ENCODE data around the gene EMSY.

The EMSY gene

DNA sequence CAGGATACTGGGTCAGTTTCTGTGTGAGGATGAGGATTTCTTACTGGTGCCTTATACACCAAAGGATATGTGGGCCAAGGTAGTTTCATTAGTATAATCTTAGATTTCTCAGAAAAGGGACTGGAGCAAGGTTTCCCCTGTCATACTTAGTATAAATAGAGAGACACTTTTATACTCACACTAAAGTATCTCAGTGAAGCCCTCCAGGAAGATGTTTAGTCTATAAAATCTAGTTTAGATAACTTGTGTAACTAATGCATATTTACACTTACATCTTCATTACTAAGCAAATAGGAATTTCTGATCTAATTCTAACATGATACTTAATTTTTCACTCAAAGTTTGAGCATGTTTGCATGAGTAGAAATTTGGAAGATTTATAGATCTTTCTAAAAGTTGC lies 11.1 kb downstream of the EMSY start:
- no peak for DNase-seq (ENCODE audit: low read depth in 1 of 2, low spot score in 1 of 2)
- no peak overlapping the region for H3K27ac ChIP-seq (replicated peaks)
- no peaks in the 10 kb centered on the region for H3K27me3 ChIP-seq (ENCODE audit: insufficient read depth, poor library complexity, severe bottlenecking)

DNA sequence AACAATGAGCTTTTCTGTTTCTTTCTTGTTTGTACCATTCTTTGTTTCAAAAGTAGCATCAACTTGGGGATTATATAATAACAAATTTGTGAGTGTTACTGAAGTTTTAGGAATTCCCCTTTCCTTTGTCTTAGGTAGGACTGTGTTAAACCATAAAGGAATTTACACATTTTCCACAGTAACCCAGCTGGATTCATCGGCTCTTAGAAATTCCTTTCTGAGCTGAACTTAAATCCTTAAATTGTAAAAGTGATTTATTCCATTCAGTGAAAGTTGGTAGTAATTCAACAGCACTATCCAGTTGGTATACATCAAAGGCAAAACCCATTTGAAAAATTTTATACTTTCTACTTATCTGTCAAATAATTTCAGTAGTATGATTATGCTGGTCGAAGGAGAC lies 11.8 kb downstream of the EMSY start:
- no peaks in the 10 kb centered on the region for H3K27me3 ChIP-seq (ENCODE audit: insufficient read depth, poor library complexity, severe bottlenecking)
- no peak overlapping the region for H3K27ac ChIP-seq (replicated peaks)
- TF ChIP-seq, protein P1, sequence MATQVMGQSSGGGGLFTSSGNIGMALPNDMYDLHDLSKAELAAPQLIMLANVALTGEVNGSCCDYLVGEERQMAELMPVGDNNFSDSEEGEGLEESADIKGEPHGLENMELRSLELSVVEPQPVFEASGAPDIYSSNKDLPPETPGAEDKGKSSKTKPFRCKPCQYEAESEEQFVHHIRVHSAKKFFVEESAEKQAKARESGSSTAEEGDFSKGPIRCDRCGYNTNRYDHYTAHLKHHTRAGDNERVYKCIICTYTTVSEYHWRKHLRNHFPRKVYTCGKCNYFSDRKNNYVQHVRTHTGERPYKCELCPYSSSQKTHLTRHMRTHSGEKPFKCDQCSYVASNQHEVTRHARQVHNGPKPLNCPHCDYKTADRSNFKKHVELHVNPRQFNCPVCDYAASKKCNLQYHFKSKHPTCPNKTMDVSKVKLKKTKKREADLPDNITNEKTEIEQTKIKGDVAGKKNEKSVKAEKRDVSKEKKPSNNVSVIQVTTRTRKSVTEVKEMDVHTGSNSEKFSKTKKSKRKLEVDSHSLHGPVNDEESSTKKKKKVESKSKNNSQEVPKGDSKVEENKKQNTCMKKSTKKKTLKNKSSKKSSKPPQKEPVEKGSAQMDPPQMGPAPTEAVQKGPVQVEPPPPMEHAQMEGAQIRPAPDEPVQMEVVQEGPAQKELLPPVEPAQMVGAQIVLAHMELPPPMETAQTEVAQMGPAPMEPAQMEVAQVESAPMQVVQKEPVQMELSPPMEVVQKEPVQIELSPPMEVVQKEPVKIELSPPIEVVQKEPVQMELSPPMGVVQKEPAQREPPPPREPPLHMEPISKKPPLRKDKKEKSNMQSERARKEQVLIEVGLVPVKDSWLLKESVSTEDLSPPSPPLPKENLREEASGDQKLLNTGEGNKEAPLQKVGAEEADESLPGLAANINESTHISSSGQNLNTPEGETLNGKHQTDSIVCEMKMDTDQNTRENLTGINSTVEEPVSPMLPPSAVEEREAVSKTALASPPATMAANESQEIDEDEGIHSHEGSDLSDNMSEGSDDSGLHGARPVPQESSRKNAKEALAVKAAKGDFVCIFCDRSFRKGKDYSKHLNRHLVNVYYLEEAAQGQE (IDR thresholded peaks at IDR 0.05; ENCODE audit: insufficient replicate concordance, low read depth) = no peak
- TF ChIP-seq POLR2AphosphoS5 (IDR thresholded peaks at IDR 0.05; ENCODE audit: low read depth) (no peak), SPI1 (IDR thresholded peaks at IDR 0.05; ENCODE audit: borderline replicate concordance, low read depth) (no peak), GABPA (IDR thresholded peaks at IDR 0.05; ENCODE audit: low read depth) (no peak)
- TF ChIP-seq, protein P2, sequence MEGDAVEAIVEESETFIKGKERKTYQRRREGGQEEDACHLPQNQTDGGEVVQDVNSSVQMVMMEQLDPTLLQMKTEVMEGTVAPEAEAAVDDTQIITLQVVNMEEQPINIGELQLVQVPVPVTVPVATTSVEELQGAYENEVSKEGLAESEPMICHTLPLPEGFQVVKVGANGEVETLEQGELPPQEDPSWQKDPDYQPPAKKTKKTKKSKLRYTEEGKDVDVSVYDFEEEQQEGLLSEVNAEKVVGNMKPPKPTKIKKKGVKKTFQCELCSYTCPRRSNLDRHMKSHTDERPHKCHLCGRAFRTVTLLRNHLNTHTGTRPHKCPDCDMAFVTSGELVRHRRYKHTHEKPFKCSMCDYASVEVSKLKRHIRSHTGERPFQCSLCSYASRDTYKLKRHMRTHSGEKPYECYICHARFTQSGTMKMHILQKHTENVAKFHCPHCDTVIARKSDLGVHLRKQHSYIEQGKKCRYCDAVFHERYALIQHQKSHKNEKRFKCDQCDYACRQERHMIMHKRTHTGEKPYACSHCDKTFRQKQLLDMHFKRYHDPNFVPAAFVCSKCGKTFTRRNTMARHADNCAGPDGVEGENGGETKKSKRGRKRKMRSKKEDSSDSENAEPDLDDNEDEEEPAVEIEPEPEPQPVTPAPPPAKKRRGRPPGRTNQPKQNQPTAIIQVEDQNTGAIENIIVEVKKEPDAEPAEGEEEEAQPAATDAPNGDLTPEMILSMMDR (IDR thresholded peaks at IDR 0.05; ENCODE audit: insufficient read depth, low read length) = no peak
- DNase-seq (ENCODE audit: low read depth in 1 of 2, low spot score in 1 of 2) = no peak
- H3K4me3 ChIP-seq (replicated peaks; ENCODE audit: insufficient read depth, low read length) = no peak overlapping the region

More for the DNA sequence above, 11.1 kb downstream of the EMSY start:
- no peak overlapping the region for H3K4me3 ChIP-seq (replicated peaks; ENCODE audit: insufficient read depth, low read length)
- TF ChIP-seq, protein P2 (IDR thresholded peaks at IDR 0.05; ENCODE audit: insufficient read depth, low read length) = no peak
- TF ChIP-seq GABPA (IDR thresholded peaks at IDR 0.05; ENCODE audit: low read depth) (no peak), POLR2AphosphoS5 (IDR thresholded peaks at IDR 0.05; ENCODE audit: low read depth) (no peak), SPI1 (IDR thresholded peaks at IDR 0.05; ENCODE audit: borderline replicate concordance, low read depth) (no peak)
- TF ChIP-seq, protein P1 (IDR thresholded peaks at IDR 0.05; ENCODE audit: insufficient replicate concordance, low read depth) = no peak

DNA sequence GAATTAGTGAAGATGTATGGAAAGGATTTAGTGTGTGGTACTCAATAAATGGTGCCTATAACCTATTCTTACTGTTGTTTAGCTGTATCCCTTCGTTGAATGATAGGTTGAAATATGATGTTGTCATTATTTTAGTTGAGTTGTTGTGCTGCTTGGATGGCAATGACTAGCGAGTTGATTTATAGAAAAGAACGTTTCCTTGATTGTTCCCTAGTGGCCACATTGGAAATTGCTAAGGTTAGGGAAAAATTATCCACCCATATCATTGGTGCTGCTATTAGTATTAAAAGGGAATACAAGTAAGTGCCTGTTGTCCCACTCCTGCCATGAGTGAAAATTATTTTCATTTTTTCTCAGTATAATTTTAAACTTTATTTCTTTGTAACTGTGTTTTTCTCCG lies 14.5 kb downstream of the EMSY start:
- no peak overlapping the region for H3K4me3 ChIP-seq (replicated peaks; ENCODE audit: insufficient read depth, low read length)
- TF ChIP-seq SPI1 (IDR thresholded peaks at IDR 0.05; ENCODE audit: borderline replicate concordance, low read depth) = no peak
- TF ChIP-seq, protein P2 (IDR thresholded peaks at IDR 0.05; ENCODE audit: insufficient read depth, low read length) = peak; percentile 11
- DNase-seq (ENCODE audit: low read depth in 1 of 2, low spot score in 1 of 2) = no peak
- no peak overlapping the region for H3K27ac ChIP-seq (replicated peaks)
- H3K27me3 ChIP-seq (ENCODE audit: insufficient read depth, poor library complexity, severe bottlenecking) = no peaks in the 10 kb centered on the region

DNA sequence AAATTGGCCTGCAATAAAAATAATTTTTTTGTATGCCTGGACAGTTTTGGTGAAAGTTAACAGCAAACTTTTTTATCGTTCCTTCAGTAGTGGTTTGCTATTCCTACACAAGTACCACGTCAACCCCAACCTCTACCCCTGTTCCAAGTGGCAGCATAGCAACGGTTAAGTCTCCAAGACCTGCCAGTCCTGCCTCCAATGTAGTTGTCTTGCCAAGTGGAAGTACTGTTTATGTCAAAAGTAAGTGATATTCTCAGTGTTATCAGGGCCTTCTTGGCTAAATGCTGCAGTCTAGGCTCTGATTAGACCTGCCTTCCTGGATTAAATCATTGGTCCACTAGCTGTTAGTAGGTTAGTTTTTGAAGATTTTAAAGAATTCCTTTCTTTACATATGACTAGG lies 15.0 kb downstream of the EMSY start:
- TF ChIP-seq SPI1 (IDR thresholded peaks at IDR 0.05; ENCODE audit: borderline replicate concordance, low read depth) (no peak), GABPA (IDR thresholded peaks at IDR 0.05; ENCODE audit: low read depth) (no peak), POLR2AphosphoS5 (IDR thresholded peaks at IDR 0.05; ENCODE audit: low read depth) (no peak)
- TF ChIP-seq, protein P1 (IDR thresholded peaks at IDR 0.05; ENCODE audit: insufficient replicate concordance, low read depth) = no peak
- TF ChIP-seq, protein P2 (IDR thresholded peaks at IDR 0.05; ENCODE audit: insufficient read depth, low read length) = no peak
- no peaks in the 10 kb centered on the region for H3K27me3 ChIP-seq (ENCODE audit: insufficient read depth, poor library complexity, severe bottlenecking)
- no peak overlapping the region for H3K27ac ChIP-seq (replicated peaks)
- H3K4me3 ChIP-seq (replicated peaks; ENCODE audit: insufficient read depth, low read length) = no peak overlapping the region
- no peak for DNase-seq (ENCODE audit: low read depth in 1 of 2, low spot score in 1 of 2)

Data from HL-60 (cell line).